Esophagus muscularis mucosa (tissue), 4 donors: ENCODE results near the gene ATP23. TPM values are rescaled to one million over a fixed set of nuclear protein-coding genes. Genes with fewer than 3 reads are reported as not detected.

ENCODE experiments used
- DNase-seq: peaks from one replicate; pipeline ENCODE4 v3.0.0-alpha.2; 2017; ENCODE audit errors: extremely low spot score
- H3K27ac ChIP-seq, 4 donors: fragments of 200-600 bp; sonication (generic); replicated peaks in 1 of 4; 1 replicate in 3 of 4; 2 replicates in 1 of 4; pipeline ENCODE4 v1.5.1; 2016 to 2019; ENCODE audit warnings: mild to moderate bottlenecking in 1 of 4
- H3K27me3 ChIP-seq, 4 donors: fragments of 200-600 bp; sonication (generic); one replicate each; pipeline versions ENCODE4 v1.5.1 to v1.6.0; 2016 to 2019
- H3K36me3 ChIP-seq, 4 donors: fragments of 200-600 bp; sonication (generic); one replicate each; pipeline ENCODE4 v1.5.1; 2016 to 2019
- H3K4me1 ChIP-seq, 4 donors: fragments of 200-600 bp; sonication (generic); one replicate each; pipeline ENCODE4 v1.5.1; 2016 to 2019
- H3K4me3 ChIP-seq, 4 donors: fragments of 200-600 bp; sonication (generic); 1 replicate in 2 of 4; 2 replicates in 2 of 4; pipeline ENCODE4 v1.5.1; 2016 to 2019; ENCODE audit warnings: mild to moderate bottlenecking in 4 of 4, moderate library complexity in 1 of 4
- H3K9me3 ChIP-seq, 4 donors: fragments of 200-600 bp; sonication (generic); 1 replicate in 3 of 4; 2 replicates in 1 of 4; pipeline ENCODE4 v1.5.1; 2016 to 2019
- CTCF ChIP-seq, 3 experiments: fragments of 200-600 bp in 2 of 3; fragments of 450-650 bp in 1 of 3; sonication (generic) in 2 of 3; IDR thresholded peaks; one replicate each; pipeline ENCODE4 v1.5.1; 2017 to 2019; ENCODE audit warnings: antibody characterized with exemption in 3 of 3, mild to moderate bottlenecking in 2 of 3, moderate library complexity in 1 of 3
- EP300 ChIP-seq: sonication (generic); formaldehyde crosslinking; IDR thresholded peaks from one replicate; pipeline ENCODE4 v1.6.1; 2017; ENCODE audit warnings: antibody characterized with exemption
- POLR2A ChIP-seq: fragments of 450-650 bp; IDR thresholded peaks from one replicate; pipeline ENCODE4 v1.6.1; 2017; ENCODE audit warnings: antibody characterized with exemption, moderate library complexity, mild to moderate bottlenecking, low read depth
- POLR2AphosphoS5 ChIP-seq, 2 donors: sonication (generic); formaldehyde crosslinking; IDR thresholded peaks; one replicate each; pipeline ENCODE4 v1.6.1; 2017; ENCODE audit warnings: antibody characterized with exemption in 2 of 2
- WGBS: methylation state at CpG from one replicate; pipeline ENCODE4 v1.1.5; 2018; 5-methylcytosine and 5-hydroxymethylcytosine counted together
- intact Hi-C: fragments of 100-400 bp; cut with DNase I; formaldehyde crosslinking; loops from one replicate; pipeline ENCODE4 v1.15.1; 2023
- total RNA-seq, 4 donors: library from RNA; depleted of rRNA; stranded (reverse); fragments of >200 nt; gene quantifications; one replicate each; pipeline versions ENCODE4 v1.1.0 to v1.2.1, GENCODE V29; 2016

ATP23 gene
- total RNA-seq, 4 donors from 2014 or later: 10.3 to 17.9 (median 14.8) TPM

GRCh38 chr12:57894399-57895292 lies 46.7 kb upstream of the ATP23 start:
- Histone ChIP-seq H3K36me3 (no peaks in the 10 kb centered on the region), H3K4me3 (peak overlapping the region; percentile 11 to 27 (median 18)), H3K9me3 (no peaks in the 10 kb centered on the region), H3K4me1 (peaks cover 90 to 98% (median 96%) of the 10 kb centered on the region in 4 donors), H3K27ac (peak overlapping the region; percentile 93 to 99 (median 96)), H3K27me3 (no peaks in the 10 kb centered on the region)
- WGBS: 47% methylated on average over 6 of the region's 6 CpGs
- TF ChIP-seq POLR2AphosphoS5 (IDR thresholded peaks at IDR 0.05) (peak in 1 of 2 donors; percentile 19), EP300 (no peak)
- no peak for DNase-seq
- intact Hi-C loops: no loop called here

GRCh38 chr12:57895389-57896114 lies 45.8 kb upstream of the ATP23 start:
- Histone ChIP-seq H3K36me3 (no peaks in the 10 kb centered on the region), H3K4me3 (peak overlapping the region; percentile 60 to 83 (median 67)), H3K27ac (peak overlapping the region; percentile 93 to 99 (median 96)), H3K9me3 (no peaks in the 10 kb centered on the region), H3K4me1 (peaks cover 81 to 94% (median 87%) of the 10 kb centered on the region in 4 donors), H3K27me3 (no peaks in the 10 kb centered on the region)
- no peak for DNase-seq
- WGBS: 49% methylated on average over 5 of the region's 5 CpGs
- no peak for TF ChIP-seq CTCF (IDR thresholded peaks at IDR 0.05)
- TF ChIP-seq EP300: no peak
- no peak for TF ChIP-seq POLR2A
- no peak for TF ChIP-seq POLR2AphosphoS5 (IDR thresholded peaks at IDR 0.05)
- intact Hi-C loops: loop anchor here (2.0 kb wide), 1 partner anchor 53 kb away; no protein-coding TSS in a partner anchor

GRCh38 chr12:57896115-57896433 lies 45.3 kb upstream of the ATP23 start:
- 30% methylated on average over 2 of the region's 6 CpGs for WGBS

GRCh38 chr12:57896434-57897201 lies 44.7 kb upstream of the ATP23 start:
- Histone ChIP-seq H3K36me3 (no peaks in the 10 kb centered on the region), H3K4me3 (peak overlapping the region; percentile 60 to 83 (median 67)), H3K9me3 (no peaks in the 10 kb centered on the region), H3K4me1 (peaks cover 73 to 84% (median 77%) of the 10 kb centered on the region in 4 donors), H3K27me3 (no peaks in the 10 kb centered on the region), H3K27ac (peak overlapping the region; percentile 93 to 99 (median 96))
- intact Hi-C loops: loop anchor here (2.0 kb wide), 1 partner anchor 54 kb away; no protein-coding TSS in a partner anchor
- WGBS: 2% methylated on average over 18 of the region's 54 CpGs
- peak; percentile 72 to 92 for TF ChIP-seq POLR2AphosphoS5 (IDR thresholded peaks at IDR 0.05)
- TF ChIP-seq CTCF (IDR thresholded peaks at IDR 0.05): peak; percentile 55 to 69 (median 68)
- peak; percentile 73 for TF ChIP-seq EP300
- peak; percentile 85 for TF ChIP-seq POLR2A
- DNase-seq: no peak

More at GRCh38 chr12:57896115-57896433, 45.3 kb upstream of the ATP23 start:
- Histone ChIP-seq H3K27me3 (no peaks in the 10 kb centered on the region), H3K27ac (peak overlapping the region; percentile 93 to 99 (median 96)), H3K36me3 (no peaks in the 10 kb centered on the region), H3K4me1 (peaks cover 76 to 89% (median 82%) of the 10 kb centered on the region in 4 donors), H3K4me3 (peak overlapping the region; percentile 60 to 83 (median 67)), H3K9me3 (no peaks in the 10 kb centered on the region)
- intact Hi-C loops: loop anchor here (2.0 kb wide), 1 partner anchor 53 kb away; no protein-coding TSS in a partner anchor
- TF ChIP-seq POLR2A (no peak), POLR2AphosphoS5 (IDR thresholded peaks at IDR 0.05) (no peak), CTCF (IDR thresholded peaks at IDR 0.05) (peak; percentile 22 to 46 (median 22)), EP300 (no peak)
- no peak for DNase-seq
